ENCODE measurements around the gene OMP.

Gene OMP

GRCh38 chr11:77126861-77127234 is 24.2 kb downstream of the OMP start:
- Histone ChIP-seq H3K27ac (ENCODE audit: low read depth, low read length) (no peak overlapping the region), H3K4me1 (ENCODE audit: insufficient read depth, low read length) (no peaks in the 10 kb centered on the region), H3K36me3 (ENCODE audit: insufficient read depth, low read length) (no peaks in the 10 kb centered on the region), H3K27me3 (ENCODE audit: insufficient read depth, low read length) (no peaks in the 10 kb centered on the region), H3K9ac (ENCODE audit: low read depth, low read length) (no peak overlapping the region), H3K4me3 (ENCODE audit: low read length) (peak overlapping the region; percentile 51), H3K9me3 (ENCODE audit: insufficient read depth, low read depth, low read length) (no peaks in the 10 kb centered on the region)
- 18% methylated on average over 10 of the region's 10 CpGs for WGBS

- Histone ChIP-seq H3K4me3 (ENCODE audit: low read length) (peak overlapping the region; percentile 51), H3K27ac (ENCODE audit: low read depth, low read length) (no peak overlapping the region)
Measured at GRCh38 chr11:77127235-77127911, 24.7 kb downstream of the OMP start.

GRCh38 chr11:77127920-77128691 is 25.5 kb downstream of the OMP start, which contains the start of gene MYO7A:
TSS of gene MYO7A (plus strand) at chr11:77128246. CDS start at chr11:77130635, 2,389 bp downstream.
- Histone ChIP-seq H3K9me3 (ENCODE audit: insufficient read depth, low read depth, low read length) (no peaks in the 10 kb centered on the region), H3K9ac (ENCODE audit: low read depth, low read length) (no peak within 1 kb of the TSS), H3K27ac (ENCODE audit: low read depth, low read length) (no peak within 1 kb of the TSS), H3K4me1 (ENCODE audit: insufficient read depth, low read length) (no peaks in the 10 kb centered on the region), H3K4me3 (ENCODE audit: low read length) (peak within 1 kb of the TSS; percentile 51), H3K36me3 (ENCODE audit: insufficient read depth, low read length) (no peaks in the 10 kb centered on the region), H3K27me3 (ENCODE audit: insufficient read depth, low read length) (no peaks in the 10 kb centered on the region)
- WGBS: 38% methylated on average over 20 of the region's 20 CpGs

More at GRCh38 chr11:77127235-77127911, 24.7 kb downstream of the OMP start:
- H3K9me3 ChIP-seq (ENCODE audit: insufficient read depth, low read depth, low read length): no peaks in the 10 kb centered on the region
- no peaks in the 10 kb centered on the region for H3K27me3 ChIP-seq (ENCODE audit: insufficient read depth, low read length)
- no peaks in the 10 kb centered on the region for H3K4me1 ChIP-seq (ENCODE audit: insufficient read depth, low read length)
- H3K9ac ChIP-seq (ENCODE audit: low read depth, low read length): no peak overlapping the region
- no peaks in the 10 kb centered on the region for H3K36me3 ChIP-seq (ENCODE audit: insufficient read depth, low read length)
- 2% methylated on average over 27 of the region's 27 CpGs for WGBS

- WGBS: 90% methylated on average over 11 of the region's 11 CpGs
- no peaks in the 10 kb centered on the region for H3K36me3 ChIP-seq (ENCODE audit: insufficient read depth, low read length)
- no peaks in the 10 kb centered on the region for H3K9me3 ChIP-seq (ENCODE audit: insufficient read depth, low read depth, low read length)
- H3K27me3 ChIP-seq (ENCODE audit: insufficient read depth, low read length): no peaks in the 10 kb centered on the region
- H3K4me3 ChIP-seq (ENCODE audit: low read length): no peak overlapping the region
- H3K27ac ChIP-seq (ENCODE audit: low read depth, low read length): no peak overlapping the region
- no peaks in the 10 kb centered on the region for H3K4me1 ChIP-seq (ENCODE audit: insufficient read depth, low read length)
- no peak overlapping the region for H3K9ac ChIP-seq (ENCODE audit: low read depth, low read length)
Measured at GRCh38 chr11:77129069-77129841, 26.6 kb downstream of the OMP start.

GRCh38 chr11:77129842-77130756 is 27.5 kb downstream of the OMP start:
- Histone ChIP-seq H3K27me3 (ENCODE audit: insufficient read depth, low read length) (no peaks in the 10 kb centered on the region), H3K4me1 (ENCODE audit: insufficient read depth, low read length) (no peaks in the 10 kb centered on the region)
- 91% methylated on average over 11 of the region's 11 CpGs for WGBS

GRCh38 chr11:77130763-77131513 is 28.3 kb downstream of the OMP start:
- H3K36me3 ChIP-seq (ENCODE audit: insufficient read depth, low read length): no peaks in the 10 kb centered on the region
- H3K9me3 ChIP-seq (ENCODE audit: insufficient read depth, low read depth, low read length): no peaks in the 10 kb centered on the region
- H3K27me3 ChIP-seq (ENCODE audit: insufficient read depth, low read length): no peaks in the 10 kb centered on the region
- no peaks in the 10 kb centered on the region for H3K4me1 ChIP-seq (ENCODE audit: insufficient read depth, low read length)
- no peak overlapping the region for H3K4me3 ChIP-seq (ENCODE audit: low read length)
- no peak overlapping the region for H3K27ac ChIP-seq (ENCODE audit: low read depth, low read length)
- H3K9ac ChIP-seq (ENCODE audit: low read depth, low read length): no peak overlapping the region
- WGBS: 79% methylated on average over 9 of the region's 9 CpGs

More at GRCh38 chr11:77129842-77130756, 27.5 kb downstream of the OMP start:
- no peak overlapping the region for H3K27ac ChIP-seq (ENCODE audit: low read depth, low read length)
- no peaks in the 10 kb centered on the region for H3K36me3 ChIP-seq (ENCODE audit: insufficient read depth, low read length)
- H3K4me3 ChIP-seq (ENCODE audit: low read length): no peak overlapping the region
- H3K9ac ChIP-seq (ENCODE audit: low read depth, low read length): no peak overlapping the region
- H3K9me3 ChIP-seq (ENCODE audit: insufficient read depth, low read depth, low read length): no peaks in the 10 kb centered on the region

- Histone ChIP-seq H3K4me3 (ENCODE audit: low read length) (no peak overlapping the region), H3K36me3 (ENCODE audit: insufficient read depth, low read length) (no peaks in the 10 kb centered on the region), H3K9ac (ENCODE audit: low read depth, low read length) (no peak overlapping the region), H3K27ac (ENCODE audit: low read depth, low read length) (no peak overlapping the region), H3K27me3 (ENCODE audit: insufficient read depth, low read length) (no peaks in the 10 kb centered on the region), H3K9me3 (ENCODE audit: insufficient read depth, low read depth, low read length) (no peaks in the 10 kb centered on the region), H3K4me1 (ENCODE audit: insufficient read depth, low read length) (no peaks in the 10 kb centered on the region)
- WGBS: 90% methylated on average over 5 of the region's 6 CpGs
Measured at GRCh38 chr11:77131560-77131959, 28.9 kb downstream of the OMP start.

GRCh38 chr11:77135069-77135468 is 32.4 kb downstream of the OMP start:
- no CpG with 5 or more reads among the region's 2 CpGs for WGBS
- no peak overlapping the region for H3K4me3 ChIP-seq (ENCODE audit: low read length)

GRCh38 chr11:77136074-77136473 is 33.4 kb downstream of the OMP start:
- no peaks in the 10 kb centered on the region for H3K4me1 ChIP-seq (ENCODE audit: insufficient read depth, low read length)
- H3K27ac ChIP-seq (ENCODE audit: low read depth, low read length): no peak overlapping the region
- no peaks in the 10 kb centered on the region for H3K36me3 ChIP-seq (ENCODE audit: insufficient read depth, low read length)
- 80% methylated on average over 8 of the region's 8 CpGs for WGBS
- H3K4me3 ChIP-seq (ENCODE audit: low read length): no peak overlapping the region
- H3K9me3 ChIP-seq (ENCODE audit: insufficient read depth, low read depth, low read length): no peaks in the 10 kb centered on the region
- H3K27me3 ChIP-seq (ENCODE audit: insufficient read depth, low read length): no peaks in the 10 kb centered on the region
- no peak overlapping the region for H3K9ac ChIP-seq (ENCODE audit: low read depth, low read length)

More at GRCh38 chr11:77135069-77135468, 32.4 kb downstream of the OMP start:
- no peaks in the 10 kb centered on the region for H3K4me1 ChIP-seq (ENCODE audit: insufficient read depth, low read length)
- H3K27me3 ChIP-seq (ENCODE audit: insufficient read depth, low read length): no peaks in the 10 kb centered on the region
- no peaks in the 10 kb centered on the region for H3K9me3 ChIP-seq (ENCODE audit: insufficient read depth, low read depth, low read length)
- no peak overlapping the region for H3K27ac ChIP-seq (ENCODE audit: low read depth, low read length)
- H3K36me3 ChIP-seq (ENCODE audit: insufficient read depth, low read length): no peaks in the 10 kb centered on the region
- no peak overlapping the region for H3K9ac ChIP-seq (ENCODE audit: low read depth, low read length)
